ENCODE data around the gene HAND2.

- TF ChIP-seq, protein P1, sequence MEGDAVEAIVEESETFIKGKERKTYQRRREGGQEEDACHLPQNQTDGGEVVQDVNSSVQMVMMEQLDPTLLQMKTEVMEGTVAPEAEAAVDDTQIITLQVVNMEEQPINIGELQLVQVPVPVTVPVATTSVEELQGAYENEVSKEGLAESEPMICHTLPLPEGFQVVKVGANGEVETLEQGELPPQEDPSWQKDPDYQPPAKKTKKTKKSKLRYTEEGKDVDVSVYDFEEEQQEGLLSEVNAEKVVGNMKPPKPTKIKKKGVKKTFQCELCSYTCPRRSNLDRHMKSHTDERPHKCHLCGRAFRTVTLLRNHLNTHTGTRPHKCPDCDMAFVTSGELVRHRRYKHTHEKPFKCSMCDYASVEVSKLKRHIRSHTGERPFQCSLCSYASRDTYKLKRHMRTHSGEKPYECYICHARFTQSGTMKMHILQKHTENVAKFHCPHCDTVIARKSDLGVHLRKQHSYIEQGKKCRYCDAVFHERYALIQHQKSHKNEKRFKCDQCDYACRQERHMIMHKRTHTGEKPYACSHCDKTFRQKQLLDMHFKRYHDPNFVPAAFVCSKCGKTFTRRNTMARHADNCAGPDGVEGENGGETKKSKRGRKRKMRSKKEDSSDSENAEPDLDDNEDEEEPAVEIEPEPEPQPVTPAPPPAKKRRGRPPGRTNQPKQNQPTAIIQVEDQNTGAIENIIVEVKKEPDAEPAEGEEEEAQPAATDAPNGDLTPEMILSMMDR (IDR thresholded peaks at IDR 0.05): no peak
- no peak for TF ChIP-seq POLR2A (IDR thresholded peaks at IDR 0.05)
These were observed 45.6 kb upstream of the HAND2 start for GRCh38 chr4:173575482-173576152.
